Endothelial cell of hepatic sinusoid (primary cell): ENCODE measurements around the gene CELA1.

Source experiments
- in situ Hi-C: cut with HindIII; loops from 2 replicates; pipeline ENCODE4 v1.10.0; 2017; ENCODE audit warnings: low sequenced_read_pairs

Gene CELA1

GRCh38 chr12:51377099-51377984 lies 30.9 kb upstream of the CELA1 start:
- in situ Hi-C loops = no loop called here

- in situ Hi-C loops = no loop called here
Measured at GRCh38 chr12:51374856-51375255, 28.4 kb upstream of the CELA1 start.

- in situ Hi-C loops = no loop called here
Measured at GRCh38 chr12:51374361-51374760, 27.9 kb upstream of the CELA1 start.

- in situ Hi-C loops = no loop called here
Measured at GRCh38 chr12:51373187-51373586, 26.7 kb upstream of the CELA1 start.

- in situ Hi-C loops = no loop called here
Measured at GRCh38 chr12:51372021-51372420, 25.5 kb upstream of the CELA1 start.

- in situ Hi-C loops = no loop called here
Measured at GRCh38 chr12:51371295-51371953, 24.9 kb upstream of the CELA1 start.

GRCh38 chr12:51370667-51371066 lies 24.2 kb upstream of the CELA1 start:
- in situ Hi-C loops = no loop called here

GRCh38 chr12:51369581-51369980 lies 23.1 kb upstream of the CELA1 start:
- in situ Hi-C loops = no loop called here

- in situ Hi-C loops = no loop called here
Measured at GRCh38 chr12:51368640-51369517, 22.4 kb upstream of the CELA1 start.

GRCh38 chr12:51365276-51365675 lies 18.8 kb upstream of the CELA1 start:
- in situ Hi-C loops = no loop called here

GRCh38 chr12:51364001-51364400 lies 17.5 kb upstream of the CELA1 start:
- in situ Hi-C loops = no loop called here

- in situ Hi-C loops = no loop called here
Measured at GRCh38 chr12:51362747-51363342, 16.4 kb upstream of the CELA1 start.

- in situ Hi-C loops = no loop called here
Measured at GRCh38 chr12:51362307-51362706, 15.8 kb upstream of the CELA1 start.

- in situ Hi-C loops = no loop called here
Measured at GRCh38 chr12:51361161-51362016, 14.9 kb upstream of the CELA1 start.

- in situ Hi-C loops = no loop called here
Measured at GRCh38 chr12:51360315-51360714, 13.8 kb upstream of the CELA1 start.

GRCh38 chr12:51359851-51360250 lies 13.4 kb upstream of the CELA1 start:
- in situ Hi-C loops = no loop called here

- in situ Hi-C loops = no loop called here
Measured at GRCh38 chr12:51358496-51358895, 12.0 kb upstream of the CELA1 start.

- in situ Hi-C loops = no loop called here
Measured at GRCh38 chr12:51357374-51358047, 11.0 kb upstream of the CELA1 start.

- in situ Hi-C loops = no loop called here
Measured at GRCh38 chr12:51351913-51352532, 5.5 kb upstream of the CELA1 start.
